ENCODE data around the gene CFAP69. TPM values are rescaled to one million over a fixed set of nuclear protein-coding genes. Genes with fewer than 3 reads are reported as not detected.

CFAP69 gene
- total RNA-seq, 2 experiments from 2014 or later = not detected

- ChIA-PET CTCF (no interaction called here), POLR2A (no interaction called here)
- peak; percentile 49 for ATAC-seq (ENCODE audit: poor library complexity)
- peak in 3 of 14 experiments; percentile 8 to 20 (median 13) for DNase-seq
- H3K27me3 ChIP-seq (ENCODE audit: control insufficient read depth in 1 of 2, insufficient read depth in 2 of 2, low read length in 2 of 2) = peaks cover 0 to 4% of the 10 kb centered on the region in 2 experiments
- no peak overlapping the region for H3K27ac ChIP-seq (ENCODE audit: low read depth in 1 of 2, low read length in 2 of 2)
- no peaks in the 10 kb centered on the region for H3K36me3 Mint-ChIP-seq (ENCODE audit: low read depth)
- H3K27me3 Mint-ChIP-seq = peaks cover 42% of the 10 kb centered on the region
- no peaks in the 10 kb centered on the region for H3K4me1 Mint-ChIP-seq (ENCODE audit: low read depth)
- no peak overlapping the region for H3K4me3 ChIP-seq (ENCODE audit: low read length)
- no peaks in the 10 kb centered on the region for H3K9me3 Mint-ChIP-seq
- no peaks in the 10 kb centered on the region for H3K36me3 ChIP-seq (ENCODE audit: insufficient read depth, low read length)
- TF ChIP-seq CTCF (IDR thresholded peaks at IDR 0.05) = peak; percentile 43
- H3K4me3 Mint-ChIP-seq = no peak overlapping the region
- H3K4me1 ChIP-seq (ENCODE audit: insufficient read depth, low read length) = no peaks in the 10 kb centered on the region
- no peaks in the 10 kb centered on the region for H3K9me3 ChIP-seq (ENCODE audit: control insufficient read depth in 1 of 2, insufficient read depth in 1 of 2, low read length in 2 of 2)
- no peak overlapping the region for H3K27ac Mint-ChIP-seq
- intact Hi-C loops (cut with DNase I, micrococcal nuclease) = loop anchor here in 1 of 2 experiments (2.0 kb wide), 1 partner anchor 108 kb away; the partner anchor contains the start of gene STEAP1
Measured at GRCh38 chr7:90262438-90262837, 17.5 kb downstream of the CFAP69 start.

GRCh38 chr7:90266808-90267207 lies 21.8 kb downstream of the CFAP69 start:
- Histone ChIP-seq H3K27ac (ENCODE audit: low read depth in 1 of 2, low read length in 2 of 2) (no peak overlapping the region), H3K36me3 (ENCODE audit: insufficient read depth, low read length) (no peaks in the 10 kb centered on the region), H3K4me3 (ENCODE audit: low read length) (no peak overlapping the region), H3K4me1 (ENCODE audit: insufficient read depth, low read length) (no peaks in the 10 kb centered on the region), H3K9me3 (ENCODE audit: control insufficient read depth in 1 of 2, insufficient read depth in 1 of 2, low read length in 2 of 2) (no peaks in the 10 kb centered on the region), H3K27me3 (ENCODE audit: control insufficient read depth in 1 of 2, insufficient read depth in 2 of 2, low read length in 2 of 2) (peaks cover 0 to 8% of the 10 kb centered on the region in 2 experiments)
- no peak overlapping the region for H3K27ac Mint-ChIP-seq
- H3K4me3 Mint-ChIP-seq = no peak overlapping the region
- H3K9me3 Mint-ChIP-seq = no peaks in the 10 kb centered on the region
- POLR2A ChIA-PET = no interaction called here
- H3K4me1 Mint-ChIP-seq (ENCODE audit: low read depth) = no peaks in the 10 kb centered on the region
- H3K36me3 Mint-ChIP-seq (ENCODE audit: low read depth) = no peaks in the 10 kb centered on the region
- no peak for DNase-seq
- CTCF ChIA-PET = no interaction called here
- TF ChIP-seq CTCF (IDR thresholded peaks at IDR 0.05) = no peak
- intact Hi-C loops (cut with DNase I, micrococcal nuclease) = no loop called here
- peaks cover 23% of the 10 kb centered on the region for H3K27me3 Mint-ChIP-seq
- ATAC-seq (ENCODE audit: poor library complexity) = no peak

- intact Hi-C loops (cut with DNase I, micrococcal nuclease) = no loop called here
- no peaks in the 10 kb centered on the region for H3K4me1 Mint-ChIP-seq (ENCODE audit: low read depth)
- ATAC-seq (ENCODE audit: poor library complexity) (no peak), DNase-seq (no peak)
- no peak overlapping the region for H3K4me3 ChIP-seq (ENCODE audit: low read length)
- H3K9me3 ChIP-seq (ENCODE audit: control insufficient read depth in 1 of 2, insufficient read depth in 1 of 2, low read length in 2 of 2) = no peaks in the 10 kb centered on the region
- no peak overlapping the region for H3K27ac Mint-ChIP-seq
- no peaks in the 10 kb centered on the region for H3K4me1 ChIP-seq (ENCODE audit: insufficient read depth, low read length)
- peaks cover 0 to 8% of the 10 kb centered on the region in 2 experiments for H3K27me3 ChIP-seq (ENCODE audit: control insufficient read depth in 1 of 2, insufficient read depth in 2 of 2, low read length in 2 of 2)
- no peaks in the 10 kb centered on the region for H3K36me3 ChIP-seq (ENCODE audit: insufficient read depth, low read length)
- peaks cover 23% of the 10 kb centered on the region for H3K27me3 Mint-ChIP-seq
- H3K36me3 Mint-ChIP-seq (ENCODE audit: low read depth) = no peaks in the 10 kb centered on the region
- no peaks in the 10 kb centered on the region for H3K9me3 Mint-ChIP-seq
- ChIA-PET CTCF (no interaction called here), POLR2A (no interaction called here)
- no peak for TF ChIP-seq CTCF (IDR thresholded peaks at IDR 0.05)
- no peak overlapping the region for H3K4me3 Mint-ChIP-seq
- H3K27ac ChIP-seq (ENCODE audit: low read depth in 1 of 2, low read length in 2 of 2) = no peak overlapping the region
Measured at GRCh38 chr7:90267263-90267858, 22.4 kb downstream of the CFAP69 start.

All from CD4-positive, alpha-beta T cell (primary cell).